ENCODE results near the gene TRMT1. TPM values are rescaled to one million over a fixed set of nuclear protein-coding genes. Genes with fewer than 3 reads are reported as not detected.

TRMT1 gene
- total RNA-seq, 4 donors from 2014 or later: 25.7 to 30.0 (median 28.7) TPM

DNA sequence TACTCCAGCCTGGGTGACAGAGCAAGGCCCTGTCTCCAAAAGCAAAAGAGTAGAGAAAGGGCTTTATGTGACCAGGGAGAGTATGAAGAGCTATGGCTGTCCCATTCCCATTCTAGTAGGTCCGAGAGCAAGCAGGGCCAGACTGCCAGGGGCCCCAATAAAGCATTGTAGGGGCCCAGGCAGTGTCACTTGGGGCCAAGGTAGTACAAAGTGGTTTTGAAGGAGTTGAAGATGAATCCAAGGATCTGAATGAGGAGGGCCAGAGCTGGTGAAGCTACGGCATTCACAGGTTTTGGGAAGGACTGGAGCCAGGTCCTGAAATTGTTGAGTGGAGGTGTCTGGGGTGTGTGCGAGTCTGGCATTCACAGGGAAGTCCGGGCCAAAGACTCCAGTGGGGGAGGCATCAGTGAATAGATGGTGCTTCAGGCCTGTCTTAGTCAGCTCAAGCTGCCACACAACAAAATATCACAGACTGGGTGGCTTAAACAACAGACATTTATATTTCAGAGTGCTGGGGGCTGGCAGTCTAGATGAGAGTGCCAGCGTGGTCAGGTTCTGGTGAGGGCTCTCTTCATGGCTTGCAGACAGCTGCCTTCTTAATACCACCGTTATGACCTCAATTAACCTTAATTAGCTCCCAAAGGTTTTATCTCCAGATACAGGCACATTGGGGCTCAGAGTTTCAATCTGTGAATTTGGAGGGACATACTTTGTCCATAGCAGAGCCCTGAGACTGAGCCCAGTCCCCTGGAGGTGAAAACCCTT lies 11.5 kb upstream of the TRMT1 start:
- H3K36me3 ChIP-seq: peaks cover 0 to 16% of the 10 kb centered on the region in 2 donors
- no peak for TF ChIP-seq EP300 (IDR thresholded peaks at IDR 0.05)
- no peak for TF ChIP-seq POLR2AphosphoS5 (IDR thresholded peaks at IDR 0.05)
- TF ChIP-seq POLR2A (IDR thresholded peaks at IDR 0.05): no peak
- H3K4me3 ChIP-seq: no peak overlapping the region
- ATAC-seq: no peak
- H3K27ac ChIP-seq: no peak overlapping the region
- H3K9me3 ChIP-seq: no peaks in the 10 kb centered on the region
- H3K27me3 ChIP-seq: no peaks in the 10 kb centered on the region
- 73 to 81% methylated on average over 2 to 5 of the region's 6 CpGs for WGBS, 2 donors (ENCODE audit: low coverage in 1 of 2)
- H3K4me1 ChIP-seq: peaks cover 0 to under 1% (median 0%) of the 10 kb centered on the region in 3 donors

- Histone ChIP-seq H3K4me3 (no peak overlapping the region), H3K4me1 (no peaks in the 10 kb centered on the region), H3K9me3 (no peaks in the 10 kb centered on the region), H3K27ac (no peak overlapping the region), H3K27me3 (no peaks in the 10 kb centered on the region), H3K36me3 (peaks cover 0 to 16% of the 10 kb centered on the region in 2 donors)
- no peak for ATAC-seq
- 82 to 89% methylated on average over 5 to 9 of the region's 9 CpGs for WGBS, 2 donors (ENCODE audit: low coverage in 1 of 2)
- TF ChIP-seq POLR2AphosphoS5 (IDR thresholded peaks at IDR 0.05): no peak
- no peak for TF ChIP-seq CTCF (IDR thresholded peaks at IDR 0.05)
- no peak for TF ChIP-seq POLR2A (IDR thresholded peaks at IDR 0.05)
- TF ChIP-seq EP300 (IDR thresholded peaks at IDR 0.05): no peak
Measured at GRCh38 chr19:13127051-13127450, 10.5 kb upstream of the TRMT1 start.

DNA sequence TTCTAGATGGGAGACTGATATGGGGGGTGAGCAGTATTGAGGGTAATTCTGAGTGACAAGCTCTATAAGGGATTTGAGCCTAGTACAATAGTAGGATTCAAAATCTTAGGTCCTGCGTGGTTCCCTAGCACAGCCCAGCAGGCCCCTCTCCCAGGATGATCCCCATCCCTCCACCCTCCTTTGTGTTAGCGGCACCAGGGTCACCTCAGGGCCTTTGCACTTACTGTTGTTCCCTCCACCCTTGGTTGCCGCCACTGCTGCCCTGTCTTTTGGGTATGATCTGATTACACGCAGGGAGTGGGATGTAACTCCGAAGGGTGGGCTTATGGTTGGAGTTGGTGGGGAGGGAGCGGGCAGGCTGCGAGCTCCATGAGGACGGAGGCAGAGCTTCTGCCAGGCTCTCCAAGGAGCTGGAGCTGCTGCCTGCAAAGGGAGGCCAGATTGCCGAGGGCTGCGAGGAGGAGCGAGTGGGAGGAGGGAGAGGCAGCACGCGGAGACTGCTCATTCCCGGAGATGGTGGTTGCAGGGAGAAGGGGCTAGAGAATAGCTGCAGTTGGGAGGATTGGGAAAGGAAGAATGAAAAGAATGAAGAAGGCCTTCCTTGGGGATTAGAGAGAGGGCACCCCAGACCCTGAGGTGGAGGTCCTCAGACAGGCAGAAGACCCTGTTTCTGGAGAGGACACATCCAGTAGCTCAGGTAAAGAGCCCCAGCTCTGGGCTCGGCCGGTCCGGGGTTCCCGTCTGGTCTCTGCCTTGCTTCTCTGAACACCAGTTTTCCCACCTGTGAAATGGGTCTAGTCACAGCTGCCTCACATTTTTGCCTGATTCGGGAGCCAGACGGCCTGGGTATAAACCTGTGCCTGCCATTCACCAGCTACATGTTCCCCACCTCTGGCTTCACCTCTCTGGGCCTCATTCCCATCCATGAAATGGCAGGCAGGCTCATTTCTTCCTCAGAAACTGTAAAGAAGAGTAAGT lies 6.7 kb upstream of the TRMT1 start:
- Histone ChIP-seq H3K9me3 (no peaks in the 10 kb centered on the region), H3K27ac (no peak overlapping the region), H3K36me3 (peaks cover 0 to 24% of the 10 kb centered on the region in 2 donors), H3K4me3 (no peak overlapping the region), H3K27me3 (no peaks in the 10 kb centered on the region), H3K4me1 (peaks cover 3 to 31% (median 18%) of the 10 kb centered on the region in 3 donors)
- WGBS, 2 donors (ENCODE audit: low coverage in 1 of 2): 91 to 93% methylated on average over 6 to 9 of the region's 20 CpGs
- no peak for ATAC-seq
- TF ChIP-seq CTCF (IDR thresholded peaks at IDR 0.05) (no peak), POLR2A (IDR thresholded peaks at IDR 0.05) (no peak), EP300 (IDR thresholded peaks at IDR 0.05) (no peak), POLR2AphosphoS5 (IDR thresholded peaks at IDR 0.05) (no peak)

GRCh38 chr19:13122275-13122878 lies 5.8 kb upstream of the TRMT1 start:
- H3K27ac ChIP-seq: no peak overlapping the region
- H3K4me3 ChIP-seq: no peak overlapping the region
- H3K9me3 ChIP-seq: no peaks in the 10 kb centered on the region
- 79 to 84% methylated on average over 8 of the region's 13 CpGs for whole genome bisulfite sequencing, 2 donors (ENCODE audit: low coverage in 1 of 2)
- no peak for ATAC-seq
- H3K36me3 ChIP-seq: peaks cover 0 to 24% of the 10 kb centered on the region in 2 donors
- H3K4me1 ChIP-seq: peaks cover 3 to 35% (median 19%) of the 10 kb centered on the region in 3 donors
- no peaks in the 10 kb centered on the region for H3K27me3 ChIP-seq
- TF ChIP-seq EP300 (IDR thresholded peaks at IDR 0.05): no peak
- no peak for TF ChIP-seq POLR2AphosphoS5 (IDR thresholded peaks at IDR 0.05)
- TF ChIP-seq CTCF (IDR thresholded peaks at IDR 0.05): no peak

Measured in gastroesophageal sphincter (tissue), 4 donors.